Non-pigmented ciliary epithelial cell (primary cell): ENCODE results near the gene C10orf62.
"Not testable (repeated sequence)": the region's sequence is repeated elsewhere in the genome, so short reads cannot be mapped to it uniquely, and the experiment has no call there.

Source experiments
- DNase-seq: peaks from one replicate; pipeline ENCODE4 v3.0.0-alpha.2; 2010; ENCODE audit warnings: low read depth

Gene C10orf62

DNA sequence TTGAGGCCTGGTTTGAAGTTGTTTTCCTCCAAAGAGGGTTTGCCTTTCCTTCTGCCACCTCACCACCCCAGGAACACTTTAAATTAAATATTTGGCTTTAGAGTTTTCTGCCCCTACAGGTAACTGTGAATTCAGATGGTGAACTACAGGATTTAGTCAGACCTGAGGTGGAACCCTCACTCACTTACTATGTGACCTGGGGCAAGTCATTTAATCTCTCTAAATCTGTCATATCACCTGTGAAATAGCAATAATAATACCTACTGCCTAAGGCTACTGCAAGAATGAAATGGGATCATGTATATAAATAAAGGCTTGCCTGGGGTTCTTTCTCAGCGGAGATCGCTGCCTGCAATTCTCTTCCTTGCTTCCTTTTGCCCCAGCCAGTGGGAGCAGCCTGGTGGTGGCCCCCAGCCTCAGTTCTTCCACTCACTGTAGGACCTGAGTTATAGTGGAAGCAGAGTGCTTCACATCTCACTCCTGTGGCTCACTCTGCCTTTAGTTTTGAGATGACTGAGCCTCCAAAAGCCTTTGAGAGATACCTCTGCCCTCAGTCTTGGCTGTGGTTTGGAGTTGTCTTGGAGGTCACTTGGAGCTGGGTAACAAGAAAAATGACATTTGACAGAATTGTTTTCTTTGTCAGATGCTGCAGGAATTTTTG lies 23.1 kb upstream of the C10orf62 start:
- no peak for DNase-seq

DNA sequence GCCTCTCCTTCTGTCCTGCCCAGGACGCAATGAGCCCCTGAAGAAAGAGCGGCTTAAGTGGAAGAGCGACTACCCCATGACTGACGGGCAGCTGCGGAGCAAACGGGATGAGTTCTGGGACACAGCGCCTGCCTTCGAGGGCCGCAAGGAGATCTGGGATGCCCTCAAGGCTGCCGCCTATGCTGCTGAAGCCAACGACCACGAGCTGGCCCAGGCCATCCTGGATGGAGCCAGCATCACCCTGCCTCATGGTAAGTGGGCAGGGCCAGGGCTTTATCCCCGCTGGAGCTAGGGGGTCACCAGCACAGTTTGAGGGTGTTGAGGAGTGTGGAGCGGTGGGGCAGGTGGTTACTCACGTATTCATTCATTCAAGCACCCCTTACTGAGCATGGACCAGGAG lies 21.6 kb upstream of the C10orf62 start:
- no peak for DNase-seq

DNA sequence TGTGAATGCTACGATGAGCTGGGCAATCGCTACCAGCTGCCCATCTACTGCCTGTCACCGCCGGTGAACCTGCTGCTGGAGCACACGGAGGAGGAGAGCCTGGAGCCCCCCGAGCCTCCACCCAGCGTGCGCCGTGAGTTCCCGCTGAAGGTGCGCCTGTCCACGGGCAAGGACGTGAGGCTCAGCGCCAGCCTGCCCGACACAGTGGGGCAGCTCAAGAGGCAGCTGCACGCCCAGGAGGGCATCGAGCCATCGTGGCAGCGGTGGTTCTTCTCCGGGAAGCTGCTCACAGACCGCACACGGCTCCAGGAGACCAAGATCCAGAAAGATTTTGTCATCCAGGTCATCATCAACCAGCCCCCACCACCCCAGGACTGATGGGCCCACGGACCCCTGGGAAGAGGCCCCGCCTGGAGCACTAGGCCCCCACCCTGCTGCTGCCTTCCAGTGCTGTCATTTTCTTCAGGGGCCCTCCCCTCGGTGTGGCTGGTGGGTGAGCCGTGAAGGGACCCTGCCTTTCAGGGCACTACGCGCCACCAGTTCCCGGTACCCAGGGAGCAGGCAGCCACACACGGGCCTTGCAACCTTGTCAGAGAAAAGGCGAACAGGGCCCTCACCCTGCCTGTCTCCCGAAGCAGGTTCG lies 19.3 kb upstream of the C10orf62 start:
- no peak for DNase-seq

DNA sequence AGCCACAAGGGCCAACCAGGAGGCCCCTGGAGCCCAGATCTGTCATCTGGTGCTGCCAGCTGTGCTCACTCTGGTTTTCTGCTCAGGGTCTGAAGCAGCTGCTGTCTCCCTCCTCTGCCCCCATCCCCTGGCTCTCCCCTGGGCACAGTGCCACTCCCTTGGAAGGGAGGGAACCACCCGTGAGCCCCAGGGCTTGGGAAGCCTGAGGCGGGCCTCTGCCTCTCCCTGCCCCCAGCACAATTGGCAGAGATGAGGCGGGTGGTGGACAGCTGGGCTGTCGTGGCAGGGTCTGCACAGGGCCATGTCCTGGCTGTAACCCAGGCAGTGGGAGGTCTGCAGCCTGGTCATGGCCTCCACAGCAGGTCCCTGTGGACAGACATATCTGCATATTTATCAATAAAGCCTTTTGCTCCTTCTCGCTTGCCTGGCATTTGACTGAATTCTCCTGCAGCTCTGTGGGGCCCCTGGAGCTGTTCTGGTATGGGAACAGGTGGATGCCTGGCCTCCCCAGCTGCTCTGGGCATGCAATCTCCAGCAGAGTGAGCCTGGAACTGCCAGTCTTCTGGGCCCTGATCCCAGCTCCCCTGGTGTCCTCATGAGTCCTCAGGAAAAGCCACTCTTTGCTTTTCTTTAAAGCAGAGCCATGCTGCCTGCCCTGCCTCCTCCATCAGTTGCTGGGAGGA lies 18.6 kb upstream of the C10orf62 start:
- no peak for DNase-seq

DNA sequence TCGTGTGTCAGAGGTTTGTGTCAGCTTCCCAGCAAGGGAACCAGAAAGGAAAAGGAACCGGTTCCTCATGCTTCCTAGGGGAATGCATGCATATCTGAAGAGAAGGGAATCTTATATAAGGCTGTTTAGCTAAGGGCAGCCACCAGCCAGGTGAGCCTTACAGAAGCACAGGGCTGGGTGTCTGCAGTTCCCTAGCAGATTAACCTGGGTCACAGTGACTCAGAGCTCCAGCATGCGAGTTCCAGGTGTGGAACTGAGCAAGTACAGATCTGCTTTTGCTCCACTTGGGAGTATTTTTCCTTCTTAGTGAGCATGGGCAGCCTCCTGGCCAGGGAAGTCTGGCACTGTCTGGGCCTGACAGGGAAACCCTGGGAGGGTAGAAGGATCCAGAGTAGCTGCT lies 17.9 kb upstream of the C10orf62 start:
- DNase-seq, result no peak

DNA sequence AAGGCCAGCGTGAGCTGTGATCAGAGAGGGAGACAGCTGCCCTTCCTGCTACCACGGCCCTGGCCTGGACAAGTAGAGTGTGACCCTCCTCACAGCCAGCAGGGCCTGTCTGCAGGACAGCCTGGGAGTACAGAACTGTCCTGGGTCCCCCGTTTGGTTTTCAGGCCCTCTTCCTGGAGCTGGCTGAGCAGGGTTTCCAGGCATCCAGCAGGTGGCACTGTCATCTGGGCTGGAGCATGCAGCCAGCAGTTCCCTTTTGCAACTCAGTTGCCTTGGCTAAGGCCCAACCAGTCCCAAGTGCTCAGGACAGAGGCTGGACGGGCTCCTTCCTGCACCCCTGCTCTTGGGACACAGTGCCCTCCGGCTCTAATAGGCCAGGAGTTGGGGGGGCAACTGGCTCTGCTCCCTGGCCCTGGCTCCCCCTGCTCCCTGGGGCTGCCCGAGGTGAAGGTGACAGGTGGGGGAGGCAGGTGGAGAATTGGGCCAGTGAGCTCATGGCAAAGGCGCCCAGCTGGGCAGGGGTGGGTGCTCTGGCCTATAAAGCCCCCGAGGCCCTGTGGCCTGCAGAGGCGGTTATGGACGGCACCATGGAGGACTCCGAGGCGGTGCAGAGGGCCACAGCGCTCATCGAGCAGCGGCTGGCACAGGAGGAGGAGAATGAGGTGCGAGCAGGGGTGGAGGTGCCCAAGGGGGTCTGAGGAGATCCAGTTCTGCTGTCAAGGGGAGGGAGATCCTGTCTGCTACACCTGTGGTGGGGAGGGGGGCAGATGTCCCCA lies 17.1 kb upstream of the C10orf62 start, which contains the start of gene ANKRD2:
ANKRD2 (plus strand) TSS at position 566 of the 776 bp plus-strand sequence; CDS start at position 576, 10 bp downstream.
- DNase-seq, result no peak

DNA sequence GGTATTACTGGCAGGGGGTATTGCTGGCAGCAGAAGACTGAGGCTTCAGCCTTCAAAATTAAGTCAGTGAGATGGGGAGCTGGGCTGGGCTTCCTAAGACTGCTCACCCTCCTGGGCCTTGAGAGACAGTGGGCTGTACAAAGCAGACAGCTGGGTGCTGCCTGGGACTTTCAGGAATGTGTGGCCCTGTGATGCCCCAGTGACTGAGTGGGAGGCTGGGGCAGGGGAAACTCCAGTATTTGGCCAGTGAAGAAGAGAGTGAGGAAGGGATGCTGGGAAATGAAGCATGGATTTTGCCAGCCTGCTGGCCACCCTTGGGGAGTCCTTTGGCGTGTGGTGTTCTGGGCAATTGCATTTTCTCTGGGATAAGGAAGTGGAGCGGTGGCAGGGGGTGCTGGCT lies 16.5 kb upstream of the C10orf62 start:
- no peak for DNase-seq

DNA sequence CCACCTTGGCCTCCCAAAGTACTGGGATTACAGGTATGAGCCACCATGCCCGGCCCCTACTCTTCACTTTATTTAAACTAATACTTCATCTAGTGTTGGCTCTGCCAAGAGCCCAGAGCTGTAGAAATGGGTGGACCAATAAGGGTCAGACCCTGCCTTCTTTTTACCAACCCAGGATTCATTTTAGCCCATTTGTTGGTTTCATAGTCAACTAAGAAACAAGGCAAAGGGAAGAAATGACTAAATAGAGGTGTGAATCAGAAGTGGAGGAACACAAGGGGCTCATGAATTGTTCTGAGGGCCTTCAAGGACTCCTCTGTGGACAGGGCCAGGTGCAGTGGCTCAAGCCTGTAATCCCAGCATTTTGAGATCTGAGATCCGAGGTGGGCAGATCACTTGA lies 15.8 kb upstream of the C10orf62 start:
- no peak for DNase-seq

DNA sequence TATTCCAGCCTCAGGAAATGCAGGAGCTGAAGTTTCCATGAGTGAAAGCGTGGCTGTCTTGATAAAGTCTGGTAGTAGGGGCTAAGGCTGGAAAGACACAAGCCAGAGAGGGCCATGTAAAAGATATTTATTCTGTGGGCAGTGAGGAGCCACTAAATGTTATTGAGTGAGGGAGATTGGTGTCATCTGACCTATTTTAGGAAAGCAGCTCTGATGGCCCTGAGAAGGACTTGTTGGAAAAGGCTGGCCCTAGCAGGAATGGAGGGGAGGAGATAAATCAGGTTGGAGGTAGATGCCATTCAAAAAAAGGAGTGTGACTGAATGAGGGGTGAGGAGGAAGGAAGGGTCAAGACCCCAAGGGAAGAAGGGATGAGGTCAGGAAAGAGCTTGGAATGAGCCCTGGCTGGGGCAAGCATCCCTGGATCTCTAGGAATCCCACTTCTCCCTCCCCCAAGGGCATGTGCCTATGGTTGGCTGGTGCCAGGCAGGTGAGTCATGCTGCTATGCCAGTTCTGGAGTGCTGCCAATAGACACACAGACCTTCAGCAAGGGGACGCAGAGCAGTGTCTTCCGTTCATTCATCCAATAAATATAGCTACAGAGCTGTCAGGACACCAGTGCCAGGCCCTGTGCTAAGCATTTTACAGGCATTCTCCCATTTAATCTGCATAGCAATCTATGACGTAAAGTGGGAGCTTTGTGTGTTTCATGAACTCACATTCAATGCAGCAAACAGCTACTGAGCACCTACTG lies 15.0 kb upstream of the C10orf62 start:
- no peak for DNase-seq

DNA sequence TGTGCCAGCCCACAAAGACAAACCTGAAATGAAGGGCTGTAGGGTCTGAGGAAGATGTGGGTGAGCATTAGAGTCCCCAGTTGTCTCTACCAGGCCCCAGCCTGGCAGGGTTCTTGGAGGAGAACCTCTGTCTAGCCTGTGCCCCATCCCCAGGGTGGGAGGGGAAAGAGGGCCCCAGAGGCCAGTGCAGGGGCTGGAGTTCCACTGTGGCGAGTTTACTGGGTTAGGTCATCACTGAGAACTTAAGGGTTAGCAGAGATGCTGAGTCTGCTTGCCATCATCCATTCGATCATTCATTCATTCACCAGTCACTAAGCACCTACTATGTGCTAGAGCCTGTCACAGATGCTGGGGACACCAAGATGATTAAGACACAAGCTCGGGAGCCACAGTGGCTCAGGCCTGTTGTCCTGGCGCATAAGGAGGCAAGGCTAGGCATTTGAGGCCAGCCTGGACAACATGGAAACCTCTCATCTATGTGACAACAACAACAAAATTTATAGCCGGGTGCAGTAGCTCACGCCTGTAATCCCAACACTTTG lies 14.3 kb upstream of the C10orf62 start:
- DNase-seq, result no peak

DNA sequence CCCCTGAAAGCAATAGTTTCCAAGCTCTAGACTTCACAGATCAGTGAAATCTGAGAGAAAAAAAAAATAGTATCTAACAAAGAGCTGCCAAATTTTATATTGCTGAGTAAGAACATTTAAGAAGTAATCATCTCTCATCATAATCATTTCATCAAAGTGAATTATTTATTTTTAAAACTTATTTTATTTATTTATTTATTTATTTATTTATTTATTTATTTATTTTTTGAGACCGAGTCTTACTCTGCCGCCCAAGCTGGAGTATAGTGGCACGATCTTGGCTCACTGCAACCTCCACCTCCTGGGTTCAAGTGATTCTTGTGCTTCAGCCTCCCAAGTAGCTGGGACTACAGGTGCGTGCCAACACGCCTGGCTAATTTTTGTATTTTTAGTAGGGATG lies 13.0 kb upstream of the C10orf62 start:
- DNase-seq, result not testable (repeated sequence)

DNA sequence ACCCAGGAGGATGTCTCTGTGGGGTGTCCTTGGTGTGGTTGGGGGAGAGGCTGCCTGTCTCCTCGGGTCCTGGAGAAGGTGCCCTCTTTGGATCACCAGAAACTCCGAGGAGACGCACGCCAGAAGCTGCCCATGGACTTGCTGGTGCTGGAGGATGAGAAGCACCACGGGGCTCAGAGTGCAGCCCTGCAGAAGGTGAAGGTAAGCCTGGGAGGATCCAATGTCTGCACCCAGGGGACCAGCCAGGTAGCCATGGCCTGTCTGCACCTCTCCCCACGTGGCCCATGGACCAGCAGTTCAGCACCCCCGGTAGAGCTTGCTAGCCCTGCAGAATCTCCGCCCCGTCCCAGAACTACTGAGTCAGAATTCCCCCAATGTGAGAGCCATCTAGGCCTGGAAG lies 11.8 kb upstream of the C10orf62 start:
- DNase-seq, result no peak

DNA sequence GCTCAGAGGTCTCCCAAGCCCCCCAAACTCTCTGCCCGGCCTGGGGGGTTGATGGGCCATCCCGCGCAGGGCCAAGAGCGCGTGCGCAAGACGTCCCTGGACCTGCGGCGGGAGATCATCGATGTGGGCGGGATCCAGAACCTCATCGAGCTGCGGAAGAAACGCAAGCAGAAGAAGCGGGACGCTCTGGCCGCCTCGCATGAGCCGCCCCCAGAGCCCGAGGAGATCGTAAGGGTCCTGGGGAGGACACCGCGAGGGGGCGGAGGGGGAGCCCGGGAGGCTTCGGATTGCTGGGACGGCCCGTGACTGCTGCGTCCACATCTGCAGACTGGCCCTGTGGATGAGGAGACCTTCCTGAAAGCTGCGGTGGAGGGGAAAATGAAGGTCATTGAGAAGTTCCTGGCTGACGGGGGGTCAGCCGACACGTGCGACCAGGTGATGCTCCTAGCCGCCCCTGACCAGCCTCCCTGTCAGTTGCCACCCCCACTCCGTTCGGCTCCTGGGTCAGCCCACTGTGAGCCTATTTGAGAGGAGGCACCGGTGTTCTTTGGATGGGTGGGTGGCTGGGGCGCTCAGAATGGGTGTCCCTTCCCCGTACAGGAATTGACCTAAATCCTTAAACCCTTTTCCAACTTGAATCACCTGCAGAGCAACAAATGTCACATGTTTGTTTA lies 11.2 kb upstream of the C10orf62 start:
- no peak for DNase-seq

DNA sequence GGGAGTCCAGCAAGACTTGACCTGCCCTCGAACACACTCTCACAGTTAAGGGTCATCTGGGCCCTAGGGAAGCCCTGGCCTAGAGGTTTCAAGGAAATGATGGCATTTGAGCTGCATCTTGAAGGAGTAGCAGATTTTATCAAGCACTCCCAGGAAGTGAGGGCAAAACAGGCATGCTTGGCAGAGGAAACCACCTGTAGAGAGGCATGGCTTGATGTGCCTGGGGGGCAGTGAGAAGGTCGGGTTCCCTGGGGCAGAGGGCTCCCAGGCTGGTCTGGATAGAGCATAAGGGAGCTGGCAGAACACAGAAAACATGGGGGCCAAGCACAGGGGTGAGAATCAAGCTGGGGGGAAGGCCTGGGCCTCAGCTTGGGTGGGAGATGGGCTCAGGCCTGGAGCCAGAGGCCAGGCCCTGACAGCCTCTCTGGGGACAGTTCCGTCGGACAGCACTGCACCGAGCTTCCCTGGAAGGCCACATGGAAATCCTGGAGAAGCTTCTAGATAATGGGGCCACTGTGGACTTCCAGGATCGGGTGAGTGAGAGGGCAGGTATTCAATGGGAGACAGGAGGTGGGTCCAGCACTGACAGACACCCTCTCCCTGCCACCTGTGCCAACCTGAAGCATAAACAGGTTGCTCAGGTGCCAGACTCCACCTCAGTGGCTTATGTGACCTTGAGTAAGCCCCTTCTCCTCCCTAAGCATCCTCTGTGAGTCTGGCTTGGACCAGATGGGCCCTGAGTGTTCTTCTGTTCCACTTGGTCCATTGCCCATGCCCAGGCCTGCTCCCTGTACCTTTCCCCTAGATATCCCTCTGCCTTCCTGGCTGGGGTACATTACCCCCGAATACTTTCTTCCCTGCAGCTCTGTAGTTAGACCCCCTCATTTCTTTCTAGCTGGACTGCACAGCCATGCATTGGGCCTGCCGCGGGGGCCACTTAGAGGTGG lies 8.8 kb upstream of the C10orf62 start:
- DNase-seq, result no peak

DNA sequence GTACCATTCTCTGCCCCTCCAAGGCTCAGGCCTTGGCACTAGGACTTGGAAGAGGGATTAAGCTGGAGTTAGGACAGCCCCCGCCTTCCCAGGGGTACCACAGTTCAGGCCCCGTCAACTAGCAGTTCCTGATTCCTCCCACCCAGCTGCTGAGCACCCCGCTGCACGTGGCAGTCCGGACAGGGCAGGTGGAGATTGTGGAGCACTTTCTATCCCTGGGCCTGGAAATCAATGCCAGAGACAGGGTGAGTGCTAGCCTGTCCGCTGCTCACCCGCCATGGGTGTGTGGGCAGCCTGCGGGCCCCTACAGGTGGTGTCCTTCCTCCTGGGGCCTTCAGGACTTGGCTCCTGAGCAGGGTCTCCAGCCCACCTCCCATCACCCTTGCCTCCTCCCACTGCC lies 7.4 kb upstream of the C10orf62 start:
- DNase-seq, result no peak

DNA sequence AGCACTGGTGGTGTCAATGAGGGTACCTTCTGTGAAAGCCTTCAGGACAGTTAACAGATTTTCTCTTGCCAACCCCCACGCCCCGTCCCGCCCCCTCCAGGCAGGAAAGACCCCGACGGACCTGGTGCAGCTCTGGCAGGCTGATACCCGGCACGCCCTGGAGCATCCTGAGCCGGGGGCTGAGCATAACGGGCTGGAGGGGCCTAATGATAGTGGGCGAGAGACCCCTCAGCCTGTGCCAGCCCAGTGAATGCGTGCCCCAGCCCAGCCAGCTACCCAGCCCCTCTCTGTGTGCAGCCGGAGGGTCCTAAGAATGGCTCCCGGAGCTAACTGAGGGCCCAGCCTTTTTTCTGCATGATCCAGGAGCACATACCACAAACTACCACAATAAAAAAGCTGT lies 6.0 kb upstream of the C10orf62 start:
- no peak for DNase-seq

DNA sequence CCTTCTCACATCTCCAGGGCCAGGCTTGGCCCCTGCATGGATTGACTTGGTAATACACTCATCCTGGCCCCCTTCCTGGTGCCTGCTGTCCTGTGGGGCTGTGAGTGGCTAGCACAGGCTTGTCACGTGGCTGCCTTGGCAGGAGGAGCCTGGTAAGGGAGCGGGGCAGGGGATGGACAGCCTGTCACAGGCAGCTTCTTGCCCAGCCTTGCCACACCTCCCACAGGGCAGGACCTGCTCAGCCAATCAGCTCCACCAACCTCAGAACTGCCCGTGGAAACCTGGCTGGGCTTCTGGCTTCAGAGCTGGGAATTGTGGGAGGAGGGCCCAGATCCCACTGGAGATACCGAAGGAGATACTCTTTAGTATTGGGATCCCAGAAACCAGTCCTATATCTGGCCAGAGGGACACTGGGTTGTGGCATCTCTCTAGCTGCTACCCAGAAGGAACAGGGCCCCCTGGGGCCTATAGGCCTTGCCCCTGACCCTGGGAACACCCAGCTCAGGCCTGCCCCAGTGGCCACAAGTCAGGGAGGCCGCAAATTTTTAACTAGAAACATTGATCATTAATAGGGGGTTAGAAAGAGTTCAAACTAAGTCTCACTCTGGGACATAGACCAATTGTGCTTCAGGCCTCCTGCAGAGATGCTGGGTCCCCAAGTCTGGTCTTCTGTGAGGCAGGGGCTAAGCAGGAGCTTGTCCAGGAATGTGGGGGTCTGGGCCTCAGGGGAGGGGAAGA lies 5.3 kb upstream of the C10orf62 start, which contains the start of gene HOGA1:
HOGA1 (plus strand) TSS at position 330 of the 738 bp plus-strand sequence; CDS start at position 645, 315 bp downstream.
- DNase-seq, result no peak

DNA sequence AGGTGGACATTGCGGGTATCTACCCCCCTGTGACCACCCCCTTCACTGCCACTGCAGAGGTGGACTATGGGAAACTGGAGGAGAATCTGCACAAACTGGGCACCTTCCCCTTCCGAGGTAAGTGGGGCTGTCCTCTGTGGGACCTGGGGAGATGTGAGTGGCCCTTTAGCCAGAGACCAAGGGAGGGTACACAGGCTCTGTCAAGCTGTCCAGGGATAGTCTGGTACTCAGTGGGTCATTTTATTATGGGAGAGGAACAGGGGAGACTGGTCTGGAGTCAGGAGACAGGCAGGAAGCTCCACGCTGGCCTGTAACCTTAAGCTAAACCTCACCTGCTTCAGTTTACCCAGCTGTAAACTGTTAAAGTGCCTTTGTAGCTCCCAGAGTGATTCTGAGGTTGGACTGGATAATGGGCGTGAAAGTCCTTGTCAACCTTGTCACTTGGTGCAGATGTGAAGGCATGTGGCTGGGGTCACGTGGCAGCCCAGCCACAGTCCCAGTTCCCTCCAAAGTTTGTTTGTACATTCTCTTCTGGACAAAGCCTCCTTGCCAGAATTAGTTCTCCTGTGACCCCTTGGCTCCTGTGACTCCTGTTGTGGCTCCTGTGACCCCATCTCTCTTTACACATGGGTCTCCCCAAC lies 4.6 kb upstream of the C10orf62 start:
- DNase-seq, result no peak

DNA sequence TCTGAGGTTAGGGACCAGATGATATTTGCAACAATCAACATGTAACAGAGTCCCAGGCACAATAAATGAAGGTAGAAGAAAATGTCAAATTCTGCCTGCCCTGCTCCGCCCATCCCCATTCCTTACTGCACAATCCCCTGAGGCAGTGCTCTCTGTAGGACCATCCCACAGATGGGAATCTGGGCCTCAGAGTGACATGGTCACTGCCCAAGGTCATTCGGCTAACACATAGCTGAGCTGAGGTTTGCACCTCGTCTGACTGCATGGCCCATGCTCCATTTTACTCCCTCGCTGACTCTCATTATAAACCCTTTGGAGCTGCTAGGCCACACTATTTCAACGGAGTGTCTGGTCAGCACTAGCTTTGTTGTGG lies 4.1 kb upstream of the C10orf62 start:
- no peak for DNase-seq
